ENCODE data around the gene NACC2. TPM values are rescaled to one million over a fixed set of nuclear protein-coding genes. Genes with fewer than 3 reads are reported as not detected.

The NACC2 gene
- total RNA-seq, 4 donors from 2014 or later, result 22.9 to 37.6 (median 24.8) TPM

DNA sequence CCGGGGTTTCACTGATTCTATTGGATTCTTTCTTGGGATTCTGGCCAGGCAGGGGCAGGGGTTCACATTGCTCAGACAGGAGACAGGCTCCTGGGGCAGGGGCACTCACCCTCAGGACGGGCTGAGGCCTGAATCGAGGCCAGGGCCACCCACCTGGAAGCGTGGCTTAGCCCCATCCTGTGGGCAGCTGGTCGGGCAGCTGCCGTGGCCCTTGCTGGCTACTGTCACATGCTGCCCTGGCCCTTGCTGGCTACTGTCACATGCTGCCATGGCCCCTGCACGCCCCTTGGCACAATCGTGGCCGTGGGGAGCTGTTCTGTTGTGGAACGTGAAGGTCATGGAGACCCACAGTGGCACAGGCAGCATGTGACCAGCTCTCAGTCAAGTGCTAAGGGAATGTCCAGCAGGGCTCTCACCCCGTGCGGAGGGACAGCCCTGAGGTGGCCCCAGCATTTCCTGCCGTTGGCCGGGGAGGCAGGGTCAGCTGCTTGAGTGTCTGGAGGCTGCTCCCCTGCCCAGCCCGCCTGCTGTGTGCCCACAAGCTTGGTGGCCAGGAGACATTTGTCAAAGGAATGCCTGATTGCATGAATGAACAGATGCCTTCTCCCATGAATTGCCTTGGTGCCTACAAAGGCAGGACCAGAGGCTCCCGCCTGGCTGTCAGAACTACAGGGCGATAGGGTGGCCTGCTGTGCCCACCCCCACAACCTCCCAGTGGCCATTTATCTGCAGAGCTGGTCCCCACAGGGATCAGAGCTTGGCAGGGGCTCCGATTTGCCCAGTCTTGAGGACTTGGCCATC is 40.4 kb upstream of the NACC2 start:
- TF ChIP-seq, protein P1, sequence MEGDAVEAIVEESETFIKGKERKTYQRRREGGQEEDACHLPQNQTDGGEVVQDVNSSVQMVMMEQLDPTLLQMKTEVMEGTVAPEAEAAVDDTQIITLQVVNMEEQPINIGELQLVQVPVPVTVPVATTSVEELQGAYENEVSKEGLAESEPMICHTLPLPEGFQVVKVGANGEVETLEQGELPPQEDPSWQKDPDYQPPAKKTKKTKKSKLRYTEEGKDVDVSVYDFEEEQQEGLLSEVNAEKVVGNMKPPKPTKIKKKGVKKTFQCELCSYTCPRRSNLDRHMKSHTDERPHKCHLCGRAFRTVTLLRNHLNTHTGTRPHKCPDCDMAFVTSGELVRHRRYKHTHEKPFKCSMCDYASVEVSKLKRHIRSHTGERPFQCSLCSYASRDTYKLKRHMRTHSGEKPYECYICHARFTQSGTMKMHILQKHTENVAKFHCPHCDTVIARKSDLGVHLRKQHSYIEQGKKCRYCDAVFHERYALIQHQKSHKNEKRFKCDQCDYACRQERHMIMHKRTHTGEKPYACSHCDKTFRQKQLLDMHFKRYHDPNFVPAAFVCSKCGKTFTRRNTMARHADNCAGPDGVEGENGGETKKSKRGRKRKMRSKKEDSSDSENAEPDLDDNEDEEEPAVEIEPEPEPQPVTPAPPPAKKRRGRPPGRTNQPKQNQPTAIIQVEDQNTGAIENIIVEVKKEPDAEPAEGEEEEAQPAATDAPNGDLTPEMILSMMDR (IDR thresholded peaks at IDR 0.05), result no peak
- no peak for ATAC-seq (ENCODE audit: low FRiP score)
- DNase-seq (ENCODE audit: low spot score), result no peak

DNA sequence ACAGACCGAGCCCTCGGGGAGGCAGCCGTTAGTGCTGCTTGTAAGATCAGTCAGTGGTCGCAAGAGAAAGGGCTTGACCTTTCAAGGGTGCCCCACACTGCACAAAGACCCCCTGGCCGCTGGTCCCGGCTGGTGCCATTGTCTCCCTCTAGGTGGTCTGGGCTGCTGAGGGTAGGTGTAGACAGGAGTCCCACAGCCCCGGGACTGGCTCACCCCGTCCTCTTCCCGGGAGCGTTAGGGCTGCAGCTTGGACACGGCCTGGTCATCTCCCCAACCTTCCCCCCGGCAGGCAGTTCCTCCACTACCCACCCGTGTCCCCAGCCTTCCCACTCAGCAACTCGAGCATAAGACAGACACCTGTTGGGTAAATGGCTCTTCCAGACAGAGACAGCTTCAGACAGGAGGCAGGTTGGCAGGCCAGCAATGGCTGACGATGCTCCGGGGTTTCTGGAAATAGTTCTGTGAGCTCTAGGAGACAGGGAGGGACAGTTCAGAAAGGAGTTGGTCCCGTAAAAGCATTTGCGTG is 38.9 kb upstream of the NACC2 start:
- ATAC-seq (ENCODE audit: low FRiP score) (no peak), DNase-seq (ENCODE audit: low spot score) (no peak)
- TF ChIP-seq, protein P1 (IDR thresholded peaks at IDR 0.05), result no peak

DNA sequence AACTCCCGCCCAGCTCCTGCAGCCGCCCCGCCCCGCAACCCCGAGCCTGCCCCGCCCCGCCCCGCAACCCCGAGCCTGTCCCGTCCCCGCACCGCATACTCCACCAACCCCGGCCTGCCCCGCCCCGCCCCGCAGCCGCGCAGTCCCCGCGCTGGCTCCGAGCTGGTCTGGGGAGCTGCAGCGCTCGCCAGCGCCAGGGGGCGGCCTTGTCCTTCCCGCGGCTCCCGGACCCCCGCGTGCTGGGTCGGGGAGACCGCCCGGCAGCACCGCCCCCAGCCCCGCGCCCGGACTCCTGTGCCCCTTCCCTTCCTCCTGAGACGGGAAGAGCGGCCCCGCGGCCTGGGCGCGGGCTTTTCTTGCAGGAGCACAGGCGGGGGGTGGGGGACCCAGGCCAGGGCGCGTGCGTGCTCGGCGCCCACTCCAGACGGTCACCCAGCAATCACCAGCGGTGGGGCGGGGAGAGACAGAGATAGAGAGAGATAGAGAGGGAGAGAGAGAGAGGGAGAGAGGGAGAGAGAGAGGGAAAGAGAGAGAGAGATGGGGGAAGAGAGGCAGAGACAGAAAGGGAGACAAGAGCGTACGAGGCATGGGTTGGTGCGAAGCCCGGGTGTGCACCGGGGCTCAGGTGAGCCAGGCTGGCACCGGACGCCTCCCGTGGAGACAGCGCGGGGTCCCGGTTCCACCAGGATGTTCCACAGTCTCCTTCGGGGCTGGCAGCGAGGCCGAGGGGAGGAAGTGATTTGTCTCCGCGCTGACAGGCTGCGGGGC is 38.3 kb upstream of the NACC2 start:
- DNase-seq (ENCODE audit: low spot score), result no peak
- TF ChIP-seq, protein P1 (IDR thresholded peaks at IDR 0.05), result no peak
- no peak for ATAC-seq (ENCODE audit: low FRiP score)

DNA sequence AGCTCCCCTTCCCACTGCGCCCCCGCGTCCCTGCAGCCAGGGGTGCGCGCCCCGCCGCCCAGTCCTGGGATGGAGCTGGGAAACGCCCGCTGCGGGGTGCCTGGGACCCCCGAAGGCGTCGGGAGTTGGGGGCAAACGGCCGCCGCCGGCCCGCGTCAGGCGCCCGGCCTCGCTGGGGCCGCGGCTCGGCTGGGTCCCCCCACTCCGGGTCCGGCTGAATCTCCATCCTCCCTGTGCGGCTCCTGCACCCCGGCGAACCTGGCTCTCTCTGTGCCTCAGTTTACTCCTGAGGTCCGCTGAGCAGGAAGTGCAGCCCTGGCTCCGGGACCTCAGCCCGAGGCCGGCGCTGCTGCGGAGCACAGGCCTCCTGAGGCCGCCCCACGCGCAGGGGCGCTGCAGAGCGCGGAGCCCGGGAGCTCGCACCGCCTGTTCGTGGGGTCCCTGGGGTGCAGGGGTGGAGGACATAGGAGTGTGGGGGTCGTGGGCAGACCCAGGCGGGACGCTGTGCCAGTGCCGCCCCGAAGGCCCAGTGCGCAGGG is 37.5 kb upstream of the NACC2 start:
- ATAC-seq (ENCODE audit: low FRiP score) (no peak), DNase-seq (ENCODE audit: low spot score) (no peak)
- TF ChIP-seq, protein P1 (IDR thresholded peaks at IDR 0.05), result no peak

DNA sequence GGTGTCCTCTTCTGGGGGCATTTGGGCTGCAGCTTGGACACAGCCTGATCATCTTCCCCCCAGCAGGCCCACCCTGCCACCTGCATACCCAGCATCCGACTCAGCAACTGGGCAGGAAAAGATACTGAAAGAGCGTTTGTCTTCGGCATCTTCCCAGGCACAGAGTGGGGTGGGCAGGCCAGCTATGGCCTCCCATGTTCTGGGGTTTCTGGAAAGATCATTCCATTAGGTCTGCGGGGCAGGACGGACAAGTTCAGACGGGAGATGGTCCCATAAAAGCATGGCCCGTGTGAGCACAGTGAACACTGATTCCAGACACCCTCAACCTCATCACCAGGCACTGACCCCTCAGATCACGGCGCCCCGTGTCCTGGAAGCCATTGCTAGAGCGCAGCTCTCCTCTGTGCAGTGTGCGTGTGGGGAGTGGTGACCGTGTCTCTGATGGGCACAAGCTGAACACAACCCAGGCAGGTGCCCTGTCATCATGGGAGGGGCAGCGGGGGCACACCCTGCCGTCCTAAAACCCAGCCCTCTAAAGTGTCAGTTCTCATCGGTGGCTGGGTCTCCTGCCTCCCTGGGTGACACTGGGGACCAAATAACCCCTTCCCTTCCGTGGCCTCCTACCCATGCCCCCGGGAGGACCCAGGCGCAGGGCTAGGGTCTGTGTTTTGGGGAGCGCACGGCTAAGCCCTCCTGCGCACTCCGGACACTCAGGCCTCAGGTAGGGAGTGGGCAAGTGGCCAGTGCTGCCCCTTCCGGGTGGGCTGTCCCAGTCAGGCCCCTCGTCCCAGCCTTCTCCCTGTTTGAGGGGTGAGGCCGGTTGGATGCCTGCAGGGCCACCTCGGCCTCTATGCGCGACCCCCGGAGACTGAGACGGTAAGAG is 36.8 kb upstream of the NACC2 start:
- TF ChIP-seq, protein P1 (IDR thresholded peaks at IDR 0.05), result no peak
- no peak for ATAC-seq (ENCODE audit: low FRiP score)
- DNase-seq (ENCODE audit: low spot score), result no peak

DNA sequence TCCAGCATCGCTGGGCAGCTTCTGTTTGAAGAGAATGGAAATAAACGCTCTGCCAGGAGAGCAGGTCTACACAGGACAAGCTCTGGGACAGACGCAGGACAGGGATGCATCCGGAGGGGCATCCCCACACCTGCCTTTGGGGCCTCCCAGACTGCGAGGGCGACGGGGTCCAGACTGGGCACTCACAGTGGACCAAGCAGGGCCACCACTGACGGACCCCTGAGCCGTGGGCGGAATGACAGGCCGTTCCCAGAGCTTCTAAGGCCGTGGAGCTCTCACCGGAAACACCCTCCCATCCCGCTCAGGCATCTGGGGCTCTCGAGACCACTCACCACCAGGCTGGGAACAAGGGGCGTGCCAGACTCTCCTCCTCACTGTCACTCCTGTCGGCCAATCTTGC is 34.1 kb upstream of the NACC2 start:
- TF ChIP-seq, protein P1 (IDR thresholded peaks at IDR 0.05), result no peak
- ATAC-seq (ENCODE audit: low FRiP score) (no peak), DNase-seq (ENCODE audit: low spot score) (no peak)

Measured in omental fat pad (tissue), 4 donors.